ENCODE results near the gene YBEY. TPM values are rescaled to one million over a fixed set of nuclear protein-coding genes. Genes with fewer than 3 reads are reported as not detected.
"Not testable (repeated sequence)": the region's sequence is repeated elsewhere in the genome, so short reads cannot be mapped to it uniquely, and the experiment has no call there.

YBEY gene
- total RNA-seq, 1 donor from 2014 or later: 20.0 TPM

DNA sequence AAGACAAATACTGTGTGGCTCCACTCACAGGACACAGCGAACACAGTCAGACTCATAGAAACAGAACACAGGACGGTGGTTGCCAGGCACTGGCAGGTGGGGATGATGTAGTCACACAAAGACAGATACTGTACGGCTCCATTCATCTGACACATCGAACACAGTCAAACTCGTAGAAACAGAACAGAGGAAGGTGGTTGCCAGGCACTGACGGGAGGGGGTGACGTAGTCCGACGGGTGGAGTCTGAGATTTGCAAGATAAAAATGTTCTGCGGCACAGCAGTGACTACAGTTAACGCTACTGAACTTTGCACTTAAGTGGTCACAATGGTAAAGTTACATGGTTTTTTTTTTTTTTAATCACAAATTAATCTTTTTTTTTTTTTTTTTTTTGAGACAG lies 18.8 kb downstream of the YBEY start:
- Mint-ChIP-seq H3K27ac (peak overlapping the region; percentile 52), H3K4me3 (peak overlapping the region; percentile 5), H3K27me3 (no peaks in the 10 kb centered on the region)

DNA sequence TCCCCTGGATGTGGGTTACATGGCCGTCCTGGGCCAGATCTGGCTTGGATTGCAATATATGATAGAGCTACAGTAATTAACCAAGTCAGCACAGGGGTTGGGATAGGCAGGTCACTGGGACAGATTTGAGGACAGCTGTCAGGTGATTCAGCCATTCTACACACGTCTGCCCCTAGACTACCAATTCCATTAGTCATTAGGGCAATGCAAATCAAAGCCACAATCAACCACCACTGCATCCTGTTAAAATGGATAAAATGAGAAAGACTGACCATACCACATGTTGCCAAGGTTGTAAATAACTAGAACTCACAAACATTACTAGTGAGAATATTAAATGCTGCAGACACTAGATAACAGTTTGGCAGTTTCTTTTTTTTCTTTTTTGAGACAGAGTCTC lies 21.5 kb downstream of the YBEY start:
- H3K9me3 Mint-ChIP-seq: no peaks in the 10 kb centered on the region
- H3K27me3 Mint-ChIP-seq: no peaks in the 10 kb centered on the region
- peaks cover 15% of the 10 kb centered on the region for H3K36me3 Mint-ChIP-seq
- no peak overlapping the region for H3K4me3 Mint-ChIP-seq
- no peak for DNase-seq (ENCODE audit: extremely low spot score, unreplicated experiment)
- no peaks in the 10 kb centered on the region for H3K4me1 Mint-ChIP-seq (ENCODE audit: unreplicated experiment)
- TF ChIP-seq, protein P1, sequence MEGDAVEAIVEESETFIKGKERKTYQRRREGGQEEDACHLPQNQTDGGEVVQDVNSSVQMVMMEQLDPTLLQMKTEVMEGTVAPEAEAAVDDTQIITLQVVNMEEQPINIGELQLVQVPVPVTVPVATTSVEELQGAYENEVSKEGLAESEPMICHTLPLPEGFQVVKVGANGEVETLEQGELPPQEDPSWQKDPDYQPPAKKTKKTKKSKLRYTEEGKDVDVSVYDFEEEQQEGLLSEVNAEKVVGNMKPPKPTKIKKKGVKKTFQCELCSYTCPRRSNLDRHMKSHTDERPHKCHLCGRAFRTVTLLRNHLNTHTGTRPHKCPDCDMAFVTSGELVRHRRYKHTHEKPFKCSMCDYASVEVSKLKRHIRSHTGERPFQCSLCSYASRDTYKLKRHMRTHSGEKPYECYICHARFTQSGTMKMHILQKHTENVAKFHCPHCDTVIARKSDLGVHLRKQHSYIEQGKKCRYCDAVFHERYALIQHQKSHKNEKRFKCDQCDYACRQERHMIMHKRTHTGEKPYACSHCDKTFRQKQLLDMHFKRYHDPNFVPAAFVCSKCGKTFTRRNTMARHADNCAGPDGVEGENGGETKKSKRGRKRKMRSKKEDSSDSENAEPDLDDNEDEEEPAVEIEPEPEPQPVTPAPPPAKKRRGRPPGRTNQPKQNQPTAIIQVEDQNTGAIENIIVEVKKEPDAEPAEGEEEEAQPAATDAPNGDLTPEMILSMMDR (conservative IDR thresholded peaks at IDR 0.05): no peak
- H3K27ac Mint-ChIP-seq: no peak overlapping the region

More for the DNA sequence above, 18.8 kb downstream of the YBEY start:
- TF ChIP-seq, protein P1 (conservative IDR thresholded peaks at IDR 0.05): no peak
- Mint-ChIP-seq H3K36me3 (peaks cover 20% of the 10 kb centered on the region), H3K4me1 (ENCODE audit: unreplicated experiment) (no peaks in the 10 kb centered on the region), H3K9me3 (no peaks in the 10 kb centered on the region)
- no peak for DNase-seq (ENCODE audit: extremely low spot score, unreplicated experiment)

DNA sequence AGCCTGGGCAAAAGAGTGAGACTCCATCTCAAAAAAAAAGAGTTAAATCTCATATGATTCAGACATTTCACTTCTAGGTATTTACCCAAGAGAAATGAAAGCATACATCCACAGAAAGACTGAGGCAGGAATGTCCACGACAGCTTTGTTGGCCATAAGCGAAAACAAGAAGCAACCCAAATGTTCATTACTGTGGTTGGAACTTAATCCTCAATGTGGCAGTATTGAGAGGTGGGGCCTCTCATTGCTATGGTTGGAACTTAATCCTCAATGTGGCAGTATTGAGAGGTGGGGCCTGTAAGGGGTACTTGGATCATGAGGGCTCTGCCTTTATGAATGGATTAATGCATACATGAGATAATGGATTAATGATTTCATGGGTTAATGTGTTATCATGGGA lies 22.3 kb downstream of the YBEY start:
- H3K27ac Mint-ChIP-seq: no peak overlapping the region
- no peaks in the 10 kb centered on the region for H3K9me3 Mint-ChIP-seq
- no peaks in the 10 kb centered on the region for H3K4me1 Mint-ChIP-seq (ENCODE audit: unreplicated experiment)
- no peak overlapping the region for H3K4me3 Mint-ChIP-seq
- TF ChIP-seq, protein P1 (conservative IDR thresholded peaks at IDR 0.05): no peak
- H3K36me3 Mint-ChIP-seq: peaks cover 18% of the 10 kb centered on the region
- H3K27me3 Mint-ChIP-seq: no peaks in the 10 kb centered on the region
- no peak for DNase-seq (ENCODE audit: extremely low spot score, unreplicated experiment)

DNA sequence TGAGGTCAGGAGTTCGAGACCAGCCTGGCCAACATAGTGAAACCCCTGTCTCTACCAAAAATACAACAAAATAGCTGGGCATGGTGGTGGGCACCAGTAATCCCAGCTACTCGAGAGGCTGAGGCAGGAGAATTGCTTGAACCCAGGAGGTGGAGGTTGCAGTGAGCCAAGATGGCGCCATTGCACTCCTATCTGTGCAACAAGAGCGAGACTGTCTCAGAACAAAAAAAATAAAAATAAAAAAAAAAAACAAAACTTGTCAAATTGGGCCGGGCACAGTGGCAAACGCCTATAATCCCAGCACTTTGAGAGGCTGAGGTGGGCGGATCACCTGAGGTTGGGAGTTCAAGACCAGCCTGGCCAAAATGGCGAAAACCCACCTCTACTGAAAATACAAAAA lies 24.1 kb downstream of the YBEY start:
- not testable (repeated sequence) for H3K27ac Mint-ChIP-seq; DNase-seq (ENCODE audit: extremely low spot score, unreplicated experiment); H3K4me3 Mint-ChIP-seq; H3K9me3 Mint-ChIP-seq; H3K4me1 Mint-ChIP-seq (ENCODE audit: unreplicated experiment); H3K27me3 Mint-ChIP-seq
- H3K36me3 Mint-ChIP-seq: peaks cover 11% of the 10 kb centered on the region

DNA sequence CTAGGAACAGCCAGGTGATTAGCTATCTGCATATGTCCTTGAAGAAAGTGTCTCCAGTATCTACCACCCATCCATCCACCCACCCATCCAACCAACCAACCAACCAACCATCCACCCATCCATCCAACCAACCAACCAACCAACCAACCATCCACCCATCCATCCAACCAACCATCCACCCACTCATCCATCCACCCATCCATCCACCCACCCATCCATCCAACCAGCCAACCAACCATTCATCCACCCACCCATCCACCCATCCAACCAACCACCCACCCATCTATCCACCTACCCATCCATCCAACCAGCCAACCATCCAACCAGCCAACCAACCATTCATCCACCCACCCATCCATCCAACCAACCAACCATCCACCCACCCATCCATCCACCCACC lies 25.4 kb downstream of the YBEY start:
- H3K36me3 Mint-ChIP-seq: peaks cover 11% of the 10 kb centered on the region
- H3K27me3 Mint-ChIP-seq: no peaks in the 10 kb centered on the region
- H3K9me3 Mint-ChIP-seq: no peaks in the 10 kb centered on the region
- no peak overlapping the region for H3K4me3 Mint-ChIP-seq
- no peak overlapping the region for H3K27ac Mint-ChIP-seq
- TF ChIP-seq, protein P1 (conservative IDR thresholded peaks at IDR 0.05): no peak
- H3K4me1 Mint-ChIP-seq (ENCODE audit: unreplicated experiment): no peaks in the 10 kb centered on the region
- no peak for DNase-seq (ENCODE audit: extremely low spot score, unreplicated experiment)

DNA sequence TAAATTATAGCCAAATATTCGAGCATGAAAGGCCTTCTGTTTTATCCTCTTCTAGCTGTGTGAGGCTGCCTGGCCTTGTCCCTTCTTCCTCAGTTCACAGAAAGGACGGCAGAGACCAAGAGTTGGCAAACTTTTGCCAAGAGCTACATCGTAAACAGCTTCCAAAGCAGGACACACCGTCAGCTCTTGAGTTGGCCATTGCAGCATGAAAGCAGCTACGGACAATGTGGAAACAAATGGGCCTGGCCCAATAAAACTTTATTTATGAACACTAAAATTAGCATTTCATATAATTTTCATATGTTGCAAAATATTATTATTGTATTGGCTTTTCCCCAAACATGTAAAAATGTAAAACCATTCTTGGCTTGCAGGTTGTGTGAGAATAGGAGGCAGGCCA lies 26.8 kb downstream of the YBEY start:
- TF ChIP-seq, protein P1 (conservative IDR thresholded peaks at IDR 0.05): no peak

More for the DNA sequence above, 26.8 kb downstream of the YBEY start:
- no peaks in the 10 kb centered on the region for H3K4me1 Mint-ChIP-seq (ENCODE audit: unreplicated experiment)
- H3K9me3 Mint-ChIP-seq: no peaks in the 10 kb centered on the region
- DNase-seq (ENCODE audit: extremely low spot score, unreplicated experiment): no peak
- H3K27me3 Mint-ChIP-seq: no peaks in the 10 kb centered on the region
- no peak overlapping the region for H3K4me3 Mint-ChIP-seq
- no peak overlapping the region for H3K27ac Mint-ChIP-seq
- peaks cover 4% of the 10 kb centered on the region for H3K36me3 Mint-ChIP-seq

Data from type B pancreatic cell (in vitro differentiated cells).